Measurements from ENCODE around the gene PTK7.
"Not testable (repeated sequence)": the region's sequence is repeated elsewhere in the genome, so short reads cannot be mapped to it uniquely, and the experiment has no call there.

Gene PTK7

GRCh38 chr6:43086022-43086658, 10.0 kb downstream of the PTK7 start:
- DNase-seq (ENCODE audit: low spot score): no peak

- DNase-seq (ENCODE audit: low spot score): no peak
Observed at GRCh38 chr6:43088654-43089056, 12.5 kb downstream of the PTK7 start.

GRCh38 chr6:43089467-43089866, 13.4 kb downstream of the PTK7 start:
- no peak for DNase-seq (ENCODE audit: low spot score)

- DNase-seq (ENCODE audit: low spot score): no peak
Observed at GRCh38 chr6:43089874-43090558, 13.9 kb downstream of the PTK7 start.

GRCh38 chr6:43090559-43090956, 14.4 kb downstream of the PTK7 start:
- DNase-seq (ENCODE audit: low spot score): no peak

DNA sequence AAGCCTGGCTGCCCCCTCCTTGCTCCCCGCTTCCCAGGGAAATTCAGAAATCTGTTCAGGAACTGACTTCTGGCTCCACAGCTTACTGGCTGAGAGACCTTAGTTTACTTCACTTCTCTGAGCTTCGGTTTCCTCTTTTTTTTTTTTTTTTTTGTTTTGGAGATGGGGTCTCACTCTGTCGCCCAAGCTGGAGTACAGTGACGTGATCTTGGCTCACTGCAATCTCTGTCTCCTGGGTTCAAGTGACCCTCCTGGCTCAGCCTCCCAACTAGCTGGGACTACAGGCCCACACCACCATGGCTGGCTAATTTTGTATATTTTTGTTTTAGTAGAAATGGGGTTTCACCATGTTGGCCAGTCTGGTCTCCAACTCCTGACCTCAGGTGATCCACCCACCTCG, 14.9 kb downstream of the PTK7 start:
- no peak for DNase-seq (ENCODE audit: low spot score)

GRCh38 chr6:43091436-43091991, 15.4 kb downstream of the PTK7 start:
- no peak for DNase-seq (ENCODE audit: low spot score)

DNA sequence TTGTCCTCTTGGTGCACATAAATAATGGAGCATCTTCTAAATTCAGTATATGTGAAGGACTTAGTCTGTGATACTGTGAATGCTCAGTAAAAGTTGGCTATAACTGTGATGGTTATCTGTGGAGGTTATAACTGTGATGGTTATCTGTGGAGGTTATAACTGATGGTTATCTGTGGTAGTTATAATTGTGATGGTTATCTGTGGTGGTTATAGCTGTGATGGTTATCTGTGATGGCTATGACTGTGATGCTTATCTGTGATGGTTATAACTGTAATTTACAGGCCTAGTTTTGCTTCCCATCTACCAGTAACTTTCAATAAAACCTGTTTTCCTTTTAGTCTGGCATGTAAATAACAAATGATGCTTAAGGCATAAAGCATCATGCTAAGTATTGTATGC, 16.5 kb downstream of the PTK7 start:
- DNase-seq (ENCODE audit: low spot score): no peak

- DNase-seq (ENCODE audit: low spot score): no peak
Observed at GRCh38 chr6:43093436-43094289, 17.5 kb downstream of the PTK7 start.

DNA sequence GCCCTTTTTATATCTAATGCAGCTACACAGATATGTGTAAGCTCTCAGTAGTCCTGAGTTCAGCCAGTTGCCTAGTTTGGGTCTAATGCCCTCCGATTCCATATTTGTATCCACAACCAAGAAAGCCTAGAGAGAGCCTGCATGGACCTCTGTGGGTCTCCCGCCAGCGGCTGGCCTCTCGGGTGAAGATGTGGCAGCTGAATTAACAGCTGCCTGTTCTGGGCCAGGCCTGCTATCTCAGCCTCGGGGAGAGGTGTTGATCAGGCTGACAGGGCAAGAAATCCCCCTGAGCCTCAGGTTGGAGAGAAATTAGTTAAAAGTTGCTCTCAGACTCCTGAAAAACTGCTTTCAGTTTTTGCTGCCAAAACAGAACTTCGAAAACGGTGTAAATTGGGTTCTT, 19.8 kb downstream of the PTK7 start:
- no peak for DNase-seq (ENCODE audit: low spot score)

DNA sequence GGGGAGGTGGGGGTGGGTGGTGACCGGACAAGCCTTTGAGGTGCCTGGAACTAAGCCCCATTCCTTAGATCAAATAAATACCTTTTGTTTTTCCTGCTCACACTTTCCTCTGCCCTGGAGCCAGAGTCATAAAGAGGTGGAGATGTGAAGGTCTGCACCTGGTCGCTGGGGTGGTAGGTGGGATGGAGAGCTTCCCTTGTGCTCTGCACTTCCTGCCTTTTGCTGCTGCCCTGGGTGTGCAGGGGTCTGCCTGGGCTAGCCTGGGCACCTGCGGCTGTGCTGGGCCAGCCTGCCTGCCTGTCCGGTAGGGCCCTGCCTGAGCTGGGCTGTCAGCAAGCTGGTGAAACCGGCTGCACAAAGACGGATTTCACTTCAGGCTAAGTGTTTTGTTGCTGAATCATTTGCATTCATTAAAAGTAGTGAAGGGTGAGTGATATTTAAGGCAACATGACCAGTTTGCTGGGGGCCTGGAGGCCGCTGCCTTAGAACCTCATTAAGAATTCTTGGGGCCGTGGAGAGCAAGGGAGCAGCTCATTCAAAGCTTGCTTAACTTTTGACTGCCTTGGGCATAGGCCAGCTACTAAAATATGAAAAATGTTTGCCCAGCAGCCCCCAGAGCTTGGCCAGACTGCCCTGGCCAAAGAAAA, 20.5 kb downstream of the PTK7 start:
- no peak for DNase-seq (ENCODE audit: low spot score)

DNA sequence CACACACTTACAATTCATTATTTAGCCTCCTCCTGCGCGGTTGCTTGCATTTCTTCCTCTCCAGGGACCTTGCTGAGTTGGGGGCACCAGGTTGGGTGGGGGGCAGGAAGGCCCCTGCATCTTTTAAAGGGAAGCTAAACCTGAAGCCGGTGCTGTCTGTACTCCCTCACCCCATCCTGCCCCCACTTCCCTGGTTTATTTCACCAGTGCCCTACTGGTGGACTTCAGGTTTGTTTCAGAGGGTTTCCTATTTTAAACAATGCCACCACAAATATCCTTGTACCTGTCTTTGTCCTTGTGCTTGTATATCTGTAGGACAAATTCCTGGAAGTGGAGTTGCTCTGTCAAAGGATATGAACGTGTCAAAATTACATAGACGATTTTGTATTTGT, 21.0 kb downstream of the PTK7 start:
- DNase-seq (ENCODE audit: low spot score): no peak

DNA sequence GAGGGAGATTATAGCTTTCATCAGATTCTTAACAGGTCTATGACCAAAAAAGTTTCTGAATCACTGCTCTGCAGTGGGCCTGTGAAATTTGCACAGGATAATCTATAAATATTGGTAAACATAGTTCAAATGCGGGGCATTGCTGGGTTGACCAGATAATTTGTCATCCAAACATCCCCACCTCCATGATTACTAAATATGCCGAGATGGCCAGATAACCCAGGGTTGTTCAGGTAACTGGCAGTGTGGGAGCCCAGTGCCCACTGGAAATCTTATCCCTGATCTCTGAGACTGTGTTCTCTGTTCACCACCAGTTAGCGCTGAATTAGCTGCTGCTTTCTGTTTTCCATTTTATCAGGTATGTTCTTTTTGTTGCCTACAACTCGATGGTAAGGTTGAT, 21.4 kb downstream of the PTK7 start:
- no peak for DNase-seq (ENCODE audit: low spot score)

DNA sequence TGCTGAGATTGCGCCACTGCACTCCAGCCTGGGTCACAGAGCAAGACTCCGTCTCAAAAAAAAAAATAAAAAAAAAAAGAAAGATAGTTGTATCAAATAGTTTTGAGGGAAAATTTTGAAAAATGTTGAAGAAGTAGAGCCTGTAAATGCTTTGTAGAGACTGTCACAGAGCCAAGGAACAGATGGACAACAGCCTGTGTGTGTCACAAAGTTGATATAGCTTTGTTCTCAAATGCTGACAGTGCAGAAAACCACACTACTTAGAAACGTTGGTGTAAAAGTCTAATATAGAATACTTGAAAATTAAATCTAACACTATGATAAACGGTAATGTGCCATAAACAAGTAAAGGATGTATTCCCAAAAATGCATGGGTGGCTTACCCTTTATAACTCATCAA, 25.4 kb downstream of the PTK7 start:
- no peak for DNase-seq (ENCODE audit: low spot score)

DNA sequence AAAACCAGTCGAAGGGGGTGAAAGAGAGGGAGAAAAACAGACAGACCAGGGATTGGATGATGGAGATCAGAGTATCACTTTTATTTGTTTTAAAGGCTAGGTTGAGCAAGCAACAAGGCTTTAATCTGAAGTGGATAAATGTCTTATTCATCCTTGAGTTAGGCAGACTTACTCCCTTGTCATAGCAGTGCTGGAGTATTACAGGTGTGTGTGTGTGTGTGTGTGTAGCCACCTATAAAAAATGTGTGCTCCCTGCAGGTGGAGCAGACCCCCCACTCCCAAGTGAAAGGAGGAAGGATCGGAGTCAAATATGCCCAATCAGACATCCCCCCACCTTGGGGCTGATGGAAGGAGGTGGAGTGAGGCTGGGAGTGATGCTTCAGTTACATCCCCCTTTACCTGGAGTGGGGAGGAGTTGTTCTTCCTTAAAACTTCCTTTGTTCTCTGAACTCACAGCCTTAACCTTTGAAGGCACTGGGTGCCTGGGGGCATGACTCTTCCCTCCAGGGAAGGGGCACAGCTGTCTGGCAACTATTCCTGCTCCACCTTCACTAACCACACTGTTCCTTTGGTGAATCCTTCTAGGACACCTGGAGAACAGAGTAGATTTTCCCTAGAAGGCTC, 27.3 kb downstream of the PTK7 start:
- DNase-seq (ENCODE audit: low spot score): no peak

GRCh38 chr6:43105538-43106222, 29.6 kb downstream of the PTK7 start:
- no peak for DNase-seq (ENCODE audit: low spot score)

DNA sequence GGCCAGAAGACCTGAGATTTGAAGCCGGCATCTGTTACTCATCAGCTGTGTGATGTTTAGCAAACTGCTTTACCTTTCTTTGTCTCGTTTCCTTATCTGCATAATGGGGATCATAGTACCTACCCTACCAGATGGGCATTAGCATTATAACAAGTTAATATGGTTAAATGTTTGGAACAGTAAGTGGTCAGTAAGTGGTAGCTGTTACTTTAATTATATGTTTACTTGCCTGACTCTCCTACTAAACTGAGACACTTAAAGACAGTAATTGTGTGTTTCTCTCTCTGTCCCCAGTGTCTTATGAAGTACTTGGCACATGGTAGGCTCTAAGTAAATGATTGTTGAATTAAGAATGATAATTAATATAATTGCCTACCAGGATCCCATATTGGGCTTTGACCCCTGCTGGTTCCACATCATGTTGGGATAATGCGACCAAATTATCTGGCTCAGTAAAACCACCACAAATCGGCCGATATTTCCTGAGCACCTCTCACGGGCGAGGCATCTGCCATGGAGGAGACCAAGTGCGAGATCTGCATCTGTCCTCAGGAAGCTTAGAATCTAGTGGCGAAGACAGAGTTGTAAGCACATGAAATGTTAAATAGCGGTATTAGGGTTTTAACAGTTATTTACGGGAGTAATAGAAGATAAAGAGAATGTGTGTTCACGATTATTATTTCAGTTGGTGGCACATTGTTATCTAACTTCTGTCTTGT, 31.4 kb downstream of the PTK7 start:
- DNase-seq (ENCODE audit: low spot score): no peak

- no peak for DNase-seq (ENCODE audit: low spot score)
Observed at GRCh38 chr6:43113431-43114260, 37.5 kb downstream of the PTK7 start.

- no peak for DNase-seq (ENCODE audit: low spot score)
Observed at GRCh38 chr6:43115365-43115764, 39.3 kb downstream of the PTK7 start.

DNA sequence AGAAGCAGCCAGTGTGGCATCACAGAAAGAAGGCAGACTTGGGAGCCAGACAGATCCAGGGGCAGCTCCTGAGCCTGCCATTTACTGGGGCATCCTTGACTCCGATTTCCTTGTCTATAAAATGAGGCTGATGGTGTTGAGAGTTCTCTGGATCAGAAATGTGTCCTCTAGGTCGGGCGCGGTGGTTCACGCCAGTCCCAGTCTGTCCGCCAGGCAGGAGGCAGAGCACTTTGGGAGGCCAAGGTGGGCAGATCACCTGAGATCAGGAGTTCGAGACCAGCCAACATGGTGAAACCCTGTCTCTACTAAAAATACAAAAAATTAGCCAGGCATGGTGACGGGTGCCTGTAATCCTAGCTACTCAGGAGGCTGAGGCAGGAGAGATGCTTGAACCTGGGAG, 41.4 kb downstream of the PTK7 start:
- not testable (repeated sequence) for DNase-seq (ENCODE audit: low spot score)

All from CD4-positive, alpha-beta T cell treated with Interleukin-6 at 100 ng/mL for 8 hours (primary cell).